ENCODE measurements around the gene NEFH.

NEFH gene

DNA sequence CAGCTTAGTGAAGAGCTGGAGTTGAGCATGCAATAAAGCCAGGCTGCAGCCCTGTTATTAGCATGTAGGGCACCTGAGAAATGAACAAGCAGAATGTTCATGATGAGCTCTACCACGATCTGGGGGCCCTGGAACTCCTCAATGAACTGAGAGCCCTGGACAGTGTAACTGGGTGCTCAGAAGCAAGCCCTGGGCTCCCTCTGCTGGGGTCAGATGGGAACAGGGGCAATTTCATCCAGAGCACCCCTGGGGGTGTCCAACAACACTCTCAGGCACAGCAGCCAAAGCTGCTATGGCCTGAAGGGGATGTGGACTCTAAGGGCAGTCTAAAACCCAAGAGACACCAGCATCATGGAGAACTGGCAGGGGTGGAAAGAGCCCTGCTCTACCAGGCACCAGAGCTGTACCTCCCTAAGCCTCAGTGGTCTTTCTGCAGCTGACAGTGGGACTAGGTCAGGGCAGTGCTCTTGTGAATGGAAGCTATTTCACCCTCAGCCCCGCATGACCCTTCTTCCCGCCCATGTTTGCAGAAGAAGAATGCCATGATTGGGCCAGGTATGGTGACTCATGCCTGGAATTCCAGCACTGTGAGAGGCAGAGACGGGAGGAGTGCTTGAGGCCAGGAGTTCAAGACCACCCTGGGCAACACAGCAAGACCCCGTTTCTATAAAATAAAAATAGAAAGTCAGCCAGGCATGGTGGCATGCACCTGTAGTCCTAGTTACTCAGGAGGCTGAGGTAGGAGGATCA is 44.6 kb downstream of the NEFH start:
- no peak for DNase-seq (ENCODE audit: low spot score)
- TF ChIP-seq, protein P1, sequence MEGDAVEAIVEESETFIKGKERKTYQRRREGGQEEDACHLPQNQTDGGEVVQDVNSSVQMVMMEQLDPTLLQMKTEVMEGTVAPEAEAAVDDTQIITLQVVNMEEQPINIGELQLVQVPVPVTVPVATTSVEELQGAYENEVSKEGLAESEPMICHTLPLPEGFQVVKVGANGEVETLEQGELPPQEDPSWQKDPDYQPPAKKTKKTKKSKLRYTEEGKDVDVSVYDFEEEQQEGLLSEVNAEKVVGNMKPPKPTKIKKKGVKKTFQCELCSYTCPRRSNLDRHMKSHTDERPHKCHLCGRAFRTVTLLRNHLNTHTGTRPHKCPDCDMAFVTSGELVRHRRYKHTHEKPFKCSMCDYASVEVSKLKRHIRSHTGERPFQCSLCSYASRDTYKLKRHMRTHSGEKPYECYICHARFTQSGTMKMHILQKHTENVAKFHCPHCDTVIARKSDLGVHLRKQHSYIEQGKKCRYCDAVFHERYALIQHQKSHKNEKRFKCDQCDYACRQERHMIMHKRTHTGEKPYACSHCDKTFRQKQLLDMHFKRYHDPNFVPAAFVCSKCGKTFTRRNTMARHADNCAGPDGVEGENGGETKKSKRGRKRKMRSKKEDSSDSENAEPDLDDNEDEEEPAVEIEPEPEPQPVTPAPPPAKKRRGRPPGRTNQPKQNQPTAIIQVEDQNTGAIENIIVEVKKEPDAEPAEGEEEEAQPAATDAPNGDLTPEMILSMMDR (IDR thresholded peaks at IDR 0.05), result no peak
- H3K27ac ChIP-seq, result no peak overlapping the region
- no peak overlapping the region for H3K4me3 ChIP-seq

- no peak overlapping the region for H3K4me3 ChIP-seq
- TF ChIP-seq, protein P1 (IDR thresholded peaks at IDR 0.05), result no peak
- no peak for DNase-seq (ENCODE audit: low spot score)
- H3K27ac ChIP-seq, result no peak overlapping the region
Measured at GRCh38 chr22:29528144-29528543, 48.1 kb downstream of the NEFH start.

- TF ChIP-seq, protein P1 (IDR thresholded peaks at IDR 0.05), result no peak
- Histone ChIP-seq H3K4me3 (no peak overlapping the region), H3K27ac (no peak overlapping the region)
- no peak for DNase-seq (ENCODE audit: low spot score)
Measured at GRCh38 chr22:29530716-29531115, 50.7 kb downstream of the NEFH start.

DNA sequence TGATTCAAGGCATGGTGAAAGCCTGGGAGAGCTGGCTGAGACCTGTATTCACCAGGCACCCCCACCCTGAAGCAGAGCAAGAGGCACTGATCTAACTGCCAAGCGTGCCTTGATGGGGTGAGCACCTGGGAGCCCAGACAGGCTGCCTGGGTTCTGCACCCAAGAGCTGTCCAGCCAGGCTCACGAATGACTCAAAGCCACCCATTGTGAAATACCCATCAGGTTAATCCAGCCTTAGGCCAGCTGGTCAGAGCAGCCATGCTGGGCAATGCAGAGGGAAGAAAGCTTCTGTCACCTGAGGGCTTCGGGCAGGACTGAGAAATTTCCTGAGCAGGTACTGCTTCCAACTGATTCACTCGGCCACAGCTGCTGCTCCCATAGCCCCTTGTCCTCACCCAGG is 51.4 kb downstream of the NEFH start:
- DNase-seq (ENCODE audit: low spot score), result no peak
- TF ChIP-seq, protein P1 (IDR thresholded peaks at IDR 0.05), result no peak
- Histone ChIP-seq H3K27ac (no peak overlapping the region), H3K4me3 (no peak overlapping the region)

- Histone ChIP-seq H3K4me3 (no peak overlapping the region), H3K27ac (no peak overlapping the region)
- no peak for DNase-seq (ENCODE audit: low spot score)
- TF ChIP-seq, protein P1 (IDR thresholded peaks at IDR 0.05), result no peak
Measured at GRCh38 chr22:29536411-29536810, 56.4 kb downstream of the NEFH start.

DNA sequence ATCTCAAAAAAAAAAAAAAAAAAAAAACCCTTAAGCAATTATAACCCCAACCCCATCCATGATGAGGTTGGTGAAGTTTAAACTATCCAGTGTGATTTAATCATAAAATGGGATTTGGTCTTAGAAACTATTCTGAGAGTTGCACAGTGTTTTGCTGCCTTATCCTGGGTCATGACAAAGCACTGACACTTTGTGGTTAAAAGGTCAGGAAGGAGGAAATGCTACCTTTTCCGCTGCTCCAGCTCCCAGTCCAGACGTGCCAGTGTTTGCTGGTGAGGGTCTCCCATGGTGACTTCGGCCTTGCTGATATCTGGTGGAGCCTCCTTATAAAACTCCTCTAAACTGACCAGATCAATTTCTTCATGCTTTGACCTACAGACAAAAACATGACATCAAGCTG is 59.1 kb downstream of the NEFH start:
- H3K4me3 ChIP-seq, result no peak overlapping the region
- TF ChIP-seq, protein P1 (IDR thresholded peaks at IDR 0.05), result no peak
- no peak for DNase-seq (ENCODE audit: low spot score)
- H3K27ac ChIP-seq, result no peak overlapping the region

Data from coronary artery (tissue), 2 donors.